GM12878 (cell line): ENCODE measurements around the gene NPLOC4. TPM values are rescaled to one million over a fixed set of nuclear protein-coding genes. Genes with fewer than 3 reads are reported as not detected.
A peak's percentile ranks its signal among the peaks of the same experiment; 100 is the strongest.

Experiments
- ASH2L ChIP-seq: fragments of 300-600, 200-600 bp; sonication (generic); IDR thresholded peaks from 2 replicates; pipeline ENCODE4 v1.6.1; 2017; ENCODE audit warnings: low read depth, mild to moderate bottlenecking, borderline replicate concordance
- ESRRA ChIP-seq: IDR thresholded peaks from 2 replicates; pipeline ENCODE4 v1.6.1; 2012; ENCODE audit warnings: mild to moderate bottlenecking, low read length, improper control_type of control experiment
- FOS ChIP-seq: IDR thresholded peaks from 3 replicates; pipeline ENCODE4 v1.6.1; 2011; ENCODE audit warnings: borderline replicate concordance; ENCODE audit not compliant: insufficient read length; ENCODE audit errors: extremely low read depth
- HCFC1 ChIP-seq: fragments of 150-350 bp; IDR thresholded peaks from 2 replicates; pipeline ENCODE4 v1.6.1; 2014; ENCODE audit warnings: low read length
- JUND ChIP-seq: IDR thresholded peaks from 2 replicates; pipeline ENCODE4 v1.6.1; 2012; ENCODE audit warnings: low read depth, mild to moderate bottlenecking, low read length, improper control_type of control experiment, moderate library complexity
- NFXL1 ChIP-seq: fragments of 450-650 bp; IDR thresholded peaks from 2 replicates; pipeline ENCODE4 v1.6.1; 2017; ENCODE audit warnings: antibody characterized with exemption, mild to moderate bottlenecking, borderline replicate concordance
- RFX5 ChIP-seq: IDR thresholded peaks from 2 replicates; pipeline ENCODE4 v1.6.1; 2011; ENCODE audit warnings: low read depth, low read length, improper control_type of control experiment
- RUNX3 ChIP-seq: IDR thresholded peaks from 2 replicates; pipeline ENCODE4 v1.6.1; 2012; ENCODE audit warnings: low read length, inconsistent platforms
- SMAD1 ChIP-seq: fragments of 450-650 bp; IDR thresholded peaks from 2 replicates; pipeline ENCODE4 v1.6.1; 2018; ENCODE audit warnings: mild to moderate bottlenecking, low read depth; ENCODE audit not compliant: partially characterized antibody
- TARDBP ChIP-seq: IDR thresholded peaks from 2 replicates; pipeline ENCODE4 v1.6.1; 2016; ENCODE audit warnings: borderline replicate concordance
- TCF12 ChIP-seq: IDR thresholded peaks from 2 replicates; pipeline ENCODE4 v1.6.1; 2011; ENCODE audit warnings: low read depth, mild to moderate bottlenecking, low read length
- polyA plus RNA-seq, 11 experiments: library from polyadenylated mRNA; depleted of rRNA in 4 of 11; unstranded in 6 of 11; stranded (reverse) in 5 of 11; fragments of >200 nt; fragmentation: Nextera tagmentation in 4 of 11; fragmentation: Illumina TruSeq in 1 of 11; extraction: Ambion mirVana in 4 of 11; extraction: Trizol in 1 of 11; gene quantifications; 1 replicate in 1 of 11; 2 replicates in 10 of 11; pipeline versions ENCODE4 v1.2.1 to v1.2.3, GENCODE V29; 2011 to 2016; ENCODE audit warnings: inconsistent platforms in 2 of 11, missing spikeins in 2 of 11, low read depth in 1 of 11
- total RNA-seq, 4 experiments: library from RNA; depleted of rRNA in 3 of 4; stranded (reverse); fragments of >200 nt in 3 of 4; fragmentation: Illumina TruSeq in 1 of 4; extraction: Trizol in 1 of 4; gene quantifications; 2 replicates each; pipeline versions ENCODE4 v1.2.1 to v1.2.3, GENCODE V29; 2013 to 2021
- TF ChIP-seq, protein P1 (sequence below): fragments of 450-650 bp; formaldehyde crosslinking; IDR thresholded peaks from 2 replicates; pipeline ENCODE4 v1.5.0; 2022; ENCODE audit warnings: mild to moderate bottlenecking, missing genetic modification characterization
- TF ChIP-seq, protein P2 (sequence below): fragments of 450-650 bp; IDR thresholded peaks from 2 replicates; pipeline ENCODE4 v1.6.1; 2018; ENCODE audit warnings: mild to moderate bottlenecking, low read depth, moderate library complexity; ENCODE audit not compliant: partially characterized antibody
- TF ChIP-seq, protein P3 (sequence below): fragments of 450-650 bp; IDR thresholded peaks from 2 replicates; pipeline ENCODE4 v1.6.1; 2016; ENCODE audit warnings: mild to moderate bottlenecking, moderate library complexity, borderline replicate concordance
- TF ChIP-seq, protein P4 (sequence below): IDR thresholded peaks from 2 replicates; pipeline ENCODE4 v1.6.1; 2011; ENCODE audit warnings: low read depth, low read length, improper control_type of control experiment, borderline replicate concordance
- TF ChIP-seq, protein P5 (sequence below): IDR thresholded peaks from 2 replicates; pipeline ENCODE4 v1.6.1; 2011; ENCODE audit warnings: borderline replicate concordance, low read depth, mild to moderate bottlenecking, moderate library complexity, low read length; ENCODE audit not compliant: insufficient read depth, poor library complexity, severe bottlenecking

Gene NPLOC4
- total and polyA plus RNA-seq, 10 of the 15 experiments (the other 5 are each of a cell fraction or from before 2014, with no cell fraction given) = 1.5 to 83.7 (median 45.8) TPM

DNA sequence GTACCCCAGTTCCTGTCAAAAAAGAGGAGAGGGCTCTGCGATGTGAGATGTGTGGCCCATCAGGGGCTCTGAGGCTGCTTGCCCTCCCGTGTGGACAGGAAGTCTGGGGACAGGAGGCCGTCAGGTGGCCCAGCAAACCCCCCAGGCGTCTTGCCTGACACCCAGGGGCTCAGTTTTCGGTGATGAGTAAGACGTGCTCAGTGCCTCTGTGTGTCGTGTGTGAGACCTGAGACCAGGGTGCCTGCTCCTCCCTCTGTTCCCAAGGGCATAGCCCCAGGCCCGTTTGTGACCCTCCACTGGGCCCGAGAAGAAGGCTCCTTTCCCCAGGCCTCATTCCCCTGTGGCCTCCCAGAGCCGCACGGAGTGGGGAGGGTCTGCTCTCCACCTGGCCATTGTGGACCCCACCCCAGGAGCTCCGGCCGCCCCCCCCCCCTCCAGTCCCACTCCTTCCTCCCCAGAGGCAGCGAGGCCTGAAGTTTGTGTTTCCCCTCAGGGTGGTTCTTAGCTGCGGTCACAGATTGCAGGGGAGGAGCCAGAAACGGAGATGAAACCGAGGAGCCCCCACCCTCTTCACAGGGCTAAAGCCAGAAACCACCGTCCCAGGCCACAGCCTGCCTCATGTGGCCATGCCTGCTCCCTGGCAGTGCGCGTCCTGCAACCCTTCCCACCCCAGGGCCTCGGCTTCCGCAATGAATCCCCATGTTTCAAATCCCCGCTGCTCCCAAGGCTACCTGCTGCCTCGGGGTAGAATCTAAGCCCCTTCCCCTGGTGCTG is 119.4 kb downstream of the NPLOC4 start (continued):
- TF ChIP-seq RUNX3 (no peak), RFX5 (no peak), FOS (no peak), TARDBP (peak; percentile 16; the same call in 1 of the 2 replicates), HCFC1 (no peak), JUND (no peak; the same call in 1 of the 2 replicates), ESRRA (0 out of 2 replicates have a peak, but pooled peaks have one; percentile 19), TCF12 (0 out of 2 replicates have a peak, but pooled peaks have one; percentile 12), ASH2L (no peak), SMAD1 (peak; percentile 79), NFXL1 (no peak)
- TF ChIP-seq, protein P1, sequence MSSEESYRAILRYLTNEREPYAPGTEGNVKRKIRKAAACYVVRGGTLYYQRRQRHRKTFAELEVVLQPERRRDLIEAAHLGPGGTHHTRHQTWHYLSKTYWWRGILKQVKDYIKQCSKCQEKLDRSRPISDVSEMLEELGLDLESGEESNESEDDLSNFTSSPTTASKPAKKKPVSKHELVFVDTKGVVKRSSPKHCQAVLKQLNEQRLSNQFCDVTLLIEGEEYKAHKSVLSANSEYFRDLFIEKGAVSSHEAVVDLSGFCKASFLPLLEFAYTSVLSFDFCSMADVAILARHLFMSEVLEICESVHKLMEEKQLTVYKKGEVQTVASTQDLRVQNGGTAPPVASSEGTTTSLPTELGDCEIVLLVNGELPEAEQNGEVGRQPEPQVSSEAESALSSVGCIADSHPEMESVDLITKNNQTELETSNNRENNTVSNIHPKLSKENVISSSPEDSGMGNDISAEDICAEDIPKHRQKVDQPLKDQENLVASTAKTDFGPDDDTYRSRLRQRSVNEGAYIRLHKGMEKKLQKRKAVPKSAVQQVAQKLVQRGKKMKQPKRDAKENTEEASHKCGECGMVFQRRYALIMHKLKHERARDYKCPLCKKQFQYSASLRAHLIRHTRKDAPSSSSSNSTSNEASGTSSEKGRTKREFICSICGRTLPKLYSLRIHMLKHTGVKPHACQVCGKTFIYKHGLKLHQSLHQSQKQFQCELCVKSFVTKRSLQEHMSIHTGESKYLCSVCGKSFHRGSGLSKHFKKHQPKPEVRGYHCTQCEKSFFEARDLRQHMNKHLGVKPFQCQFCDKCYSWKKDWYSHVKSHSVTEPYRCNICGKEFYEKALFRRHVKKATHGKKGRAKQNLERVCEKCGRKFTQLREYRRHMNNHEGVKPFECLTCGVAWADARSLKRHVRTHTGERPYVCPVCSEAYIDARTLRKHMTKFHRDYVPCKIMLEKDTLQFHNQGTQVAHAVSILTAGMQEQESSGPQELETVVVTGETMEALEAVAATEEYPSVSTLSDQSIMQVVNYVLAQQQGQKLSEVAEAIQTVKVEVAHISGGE (CRISPR knock-in tag) = no peak
- TF ChIP-seq, protein P2, sequence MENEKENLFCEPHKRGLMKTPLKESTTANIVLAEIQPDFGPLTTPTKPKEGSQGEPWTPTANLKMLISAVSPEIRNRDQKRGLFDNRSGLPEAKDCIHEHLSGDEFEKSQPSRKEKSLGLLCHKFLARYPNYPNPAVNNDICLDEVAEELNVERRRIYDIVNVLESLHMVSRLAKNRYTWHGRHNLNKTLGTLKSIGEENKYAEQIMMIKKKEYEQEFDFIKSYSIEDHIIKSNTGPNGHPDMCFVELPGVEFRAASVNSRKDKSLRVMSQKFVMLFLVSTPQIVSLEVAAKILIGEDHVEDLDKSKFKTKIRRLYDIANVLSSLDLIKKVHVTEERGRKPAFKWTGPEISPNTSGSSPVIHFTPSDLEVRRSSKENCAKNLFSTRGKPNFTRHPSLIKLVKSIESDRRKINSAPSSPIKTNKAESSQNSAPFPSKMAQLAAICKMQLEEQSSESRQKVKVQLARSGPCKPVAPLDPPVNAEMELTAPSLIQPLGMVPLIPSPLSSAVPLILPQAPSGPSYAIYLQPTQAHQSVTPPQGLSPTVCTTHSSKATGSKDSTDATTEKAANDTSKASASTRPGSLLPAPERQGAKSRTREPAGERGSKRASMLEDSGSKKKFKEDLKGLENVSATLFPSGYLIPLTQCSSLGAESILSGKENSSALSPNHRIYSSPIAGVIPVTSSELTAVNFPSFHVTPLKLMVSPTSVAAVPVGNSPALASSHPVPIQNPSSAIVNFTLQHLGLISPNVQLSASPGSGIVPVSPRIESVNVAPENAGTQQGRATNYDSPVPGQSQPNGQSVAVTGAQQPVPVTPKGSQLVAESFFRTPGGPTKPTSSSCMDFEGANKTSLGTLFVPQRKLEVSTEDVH = no peak
- TF ChIP-seq, protein P3, sequence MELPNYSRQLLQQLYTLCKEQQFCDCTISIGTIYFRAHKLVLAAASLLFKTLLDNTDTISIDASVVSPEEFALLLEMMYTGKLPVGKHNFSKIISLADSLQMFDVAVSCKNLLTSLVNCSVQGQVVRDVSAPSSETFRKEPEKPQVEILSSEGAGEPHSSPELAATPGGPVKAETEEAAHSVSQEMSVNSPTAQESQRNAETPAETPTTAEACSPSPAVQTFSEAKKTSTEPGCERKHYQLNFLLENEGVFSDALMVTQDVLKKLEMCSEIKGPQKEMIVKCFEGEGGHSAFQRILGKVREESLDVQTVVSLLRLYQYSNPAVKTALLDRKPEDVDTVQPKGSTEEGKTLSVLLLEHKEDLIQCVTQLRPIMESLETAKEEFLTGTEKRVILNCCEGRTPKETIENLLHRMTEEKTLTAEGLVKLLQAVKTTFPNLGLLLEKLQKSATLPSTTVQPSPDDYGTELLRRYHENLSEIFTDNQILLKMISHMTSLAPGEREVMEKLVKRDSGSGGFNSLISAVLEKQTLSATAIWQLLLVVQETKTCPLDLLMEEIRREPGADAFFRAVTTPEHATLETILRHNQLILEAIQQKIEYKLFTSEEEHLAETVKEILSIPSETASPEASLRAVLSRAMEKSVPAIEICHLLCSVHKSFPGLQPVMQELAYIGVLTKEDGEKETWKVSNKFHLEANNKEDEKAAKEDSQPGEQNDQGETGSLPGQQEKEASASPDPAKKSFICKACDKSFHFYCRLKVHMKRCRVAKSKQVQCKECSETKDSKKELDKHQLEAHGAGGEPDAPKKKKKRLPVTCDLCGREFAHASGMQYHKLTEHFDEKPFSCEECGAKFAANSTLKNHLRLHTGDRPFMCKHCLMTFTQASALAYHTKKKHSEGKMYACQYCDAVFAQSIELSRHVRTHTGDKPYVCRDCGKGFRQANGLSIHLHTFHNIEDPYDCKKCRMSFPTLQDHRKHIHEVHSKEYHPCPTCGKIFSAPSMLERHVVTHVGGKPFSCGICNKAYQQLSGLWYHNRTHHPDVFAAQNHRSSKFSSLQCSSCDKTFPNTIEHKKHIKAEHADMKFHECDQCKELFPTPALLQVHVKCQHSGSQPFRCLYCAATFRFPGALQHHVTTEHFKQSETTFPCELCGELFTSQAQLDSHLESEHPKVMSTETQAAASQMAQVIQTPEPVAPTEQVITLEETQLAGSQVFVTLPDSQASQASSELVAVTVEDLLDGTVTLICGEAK = no peak
- TF ChIP-seq, protein P4, sequence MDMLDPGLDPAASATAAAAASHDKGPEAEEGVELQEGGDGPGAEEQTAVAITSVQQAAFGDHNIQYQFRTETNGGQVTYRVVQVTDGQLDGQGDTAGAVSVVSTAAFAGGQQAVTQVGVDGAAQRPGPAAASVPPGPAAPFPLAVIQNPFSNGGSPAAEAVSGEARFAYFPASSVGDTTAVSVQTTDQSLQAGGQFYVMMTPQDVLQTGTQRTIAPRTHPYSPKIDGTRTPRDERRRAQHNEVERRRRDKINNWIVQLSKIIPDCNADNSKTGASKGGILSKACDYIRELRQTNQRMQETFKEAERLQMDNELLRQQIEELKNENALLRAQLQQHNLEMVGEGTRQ = peak; percentile 29; the same call in 1 of the 2 replicates
- TF ChIP-seq, protein P5, sequence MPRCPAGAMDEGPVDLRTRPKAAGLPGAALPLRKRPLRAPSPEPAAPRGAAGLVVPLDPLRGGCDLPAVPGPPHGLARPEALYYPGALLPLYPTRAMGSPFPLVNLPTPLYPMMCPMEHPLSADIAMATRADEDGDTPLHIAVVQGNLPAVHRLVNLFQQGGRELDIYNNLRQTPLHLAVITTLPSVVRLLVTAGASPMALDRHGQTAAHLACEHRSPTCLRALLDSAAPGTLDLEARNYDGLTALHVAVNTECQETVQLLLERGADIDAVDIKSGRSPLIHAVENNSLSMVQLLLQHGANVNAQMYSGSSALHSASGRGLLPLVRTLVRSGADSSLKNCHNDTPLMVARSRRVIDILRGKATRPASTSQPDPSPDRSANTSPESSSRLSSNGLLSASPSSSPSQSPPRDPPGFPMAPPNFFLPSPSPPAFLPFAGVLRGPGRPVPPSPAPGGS = no peak
